Activated CD4-positive, CD25-positive, alpha-beta regulatory T cell treated with anti-CD3 and anti-CD28 coated beads, Interleukin-2, amount 50 U/mL, for 72 hours (primary cell): ENCODE measurements around the gene RFTN1.
"Not testable (repeated sequence)": the region's sequence is repeated elsewhere in the genome, so short reads cannot be mapped to it uniquely, and the experiment has no call there.

Source experiments
- DNase-seq: peaks from one replicate; pipeline ENCODE4 v3.0.0; 2021

Gene RFTN1

GRCh38 chr3:16506884-16507577 lies 6.5 kb downstream of the RFTN1 start:
- no peak for DNase-seq

DNA sequence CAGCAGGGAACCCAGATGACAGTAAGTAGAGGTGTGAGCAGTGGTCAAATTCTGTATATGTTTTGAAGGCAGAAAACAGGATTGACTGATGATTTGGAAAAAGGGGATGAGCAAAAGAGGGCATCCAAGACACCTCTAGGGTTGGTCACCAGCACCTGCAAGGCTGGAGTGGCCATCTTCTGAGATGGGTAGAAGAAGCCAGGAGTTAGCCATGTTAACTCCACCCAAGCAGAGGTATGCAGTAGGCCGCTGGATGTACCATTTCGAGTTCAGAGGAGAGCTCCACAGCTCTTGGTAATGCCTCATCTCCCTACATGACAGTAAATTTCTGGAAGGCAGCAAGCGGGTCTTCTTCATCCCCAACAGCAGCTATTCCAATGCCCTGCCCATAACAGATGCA lies 7.0 kb downstream of the RFTN1 start:
- DNase-seq, result no peak

DNA sequence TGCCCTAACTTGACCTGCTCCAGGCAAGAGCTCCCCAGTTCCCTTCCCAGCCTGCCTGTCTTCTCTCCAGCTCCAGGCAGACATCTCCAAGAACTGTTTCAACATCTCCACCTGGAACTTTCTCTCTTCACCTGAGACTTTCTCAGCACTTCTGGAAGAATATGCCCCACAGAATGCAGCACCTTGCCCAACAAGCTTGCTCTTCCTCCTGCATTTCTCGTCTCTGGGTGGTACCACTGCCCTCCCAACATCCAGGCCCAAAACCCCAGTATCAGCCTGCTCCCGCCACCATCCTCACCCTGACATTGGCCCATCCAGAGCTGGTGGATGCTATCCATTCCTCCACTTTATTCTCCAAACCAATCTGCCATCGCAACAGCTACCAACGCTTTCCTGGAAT lies 8.8 kb downstream of the RFTN1 start:
- DNase-seq, result no peak

DNA sequence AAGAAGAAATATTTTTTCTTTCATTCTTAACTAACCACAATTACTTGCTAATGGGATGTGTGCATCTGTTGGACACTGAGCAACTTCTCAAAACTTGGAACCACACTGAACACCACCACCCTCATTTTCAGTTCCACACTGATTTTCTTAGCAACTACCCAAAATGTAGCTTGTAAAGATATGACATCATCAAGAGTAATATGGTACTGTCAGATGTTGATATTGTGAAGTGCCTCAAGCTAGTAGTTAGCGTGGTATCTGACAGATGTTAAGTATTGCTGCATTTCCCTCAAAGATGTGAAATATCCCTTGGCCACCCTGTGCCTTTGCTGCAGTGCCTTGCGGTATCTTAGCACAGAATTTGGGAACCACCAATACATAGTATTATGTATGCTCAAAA lies 9.3 kb downstream of the RFTN1 start:
- no peak for DNase-seq

GRCh38 chr3:16503191-16503776 lies 10.2 kb downstream of the RFTN1 start:
- DNase-seq, result no peak

DNA sequence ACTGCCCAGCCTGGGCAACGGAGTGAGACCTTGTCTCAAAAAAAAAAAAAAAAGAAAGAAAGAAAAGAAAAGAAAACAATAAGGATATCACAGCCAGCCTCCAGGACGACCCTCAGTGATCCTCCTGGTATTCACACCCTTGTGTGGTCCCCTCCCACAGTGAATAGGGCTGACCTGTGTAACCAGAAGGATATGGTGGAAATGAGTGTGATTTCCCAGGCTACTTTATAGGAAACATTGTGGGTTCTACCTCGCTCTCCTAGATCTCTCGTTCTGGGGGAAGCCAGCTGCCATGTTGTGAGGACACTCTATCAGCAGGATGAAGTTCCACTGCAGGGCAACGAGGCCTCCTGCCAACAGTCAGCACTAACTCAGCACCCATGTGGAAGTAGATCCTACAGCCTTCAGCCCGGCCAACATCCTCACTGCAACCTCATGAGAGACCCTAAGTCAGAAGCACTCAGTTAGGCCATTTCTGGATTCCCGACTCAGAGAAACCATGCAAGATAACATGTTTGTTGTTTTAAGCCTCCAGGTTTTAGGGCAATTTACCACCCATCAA lies 11.1 kb downstream of the RFTN1 start:
- no peak for DNase-seq

- DNase-seq, result no peak
Observed at GRCh38 chr3:16501376-16501775, 12.1 kb downstream of the RFTN1 start.

GRCh38 chr3:16500911-16501310 lies 12.6 kb downstream of the RFTN1 start:
- DNase-seq, result no peak

DNA sequence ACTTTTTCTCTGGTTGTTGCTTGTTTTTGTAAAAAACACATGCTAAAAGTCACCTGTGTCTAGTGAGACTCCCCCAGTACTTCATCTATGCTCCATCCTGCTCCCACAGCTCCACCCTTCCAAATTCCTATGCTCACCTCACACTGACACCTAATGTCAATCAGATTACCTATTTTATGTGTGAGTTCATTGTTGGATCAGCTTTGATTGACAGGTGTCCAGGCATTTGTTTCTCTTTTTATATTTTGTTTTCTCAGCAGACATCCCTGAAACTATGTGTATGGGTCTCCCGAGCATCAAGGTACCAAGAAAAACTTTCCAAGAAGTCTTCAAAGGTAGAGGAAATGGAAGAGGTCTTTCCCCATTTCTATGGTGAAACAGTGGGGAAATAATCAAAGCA lies 13.4 kb downstream of the RFTN1 start:
- no peak for DNase-seq

DNA sequence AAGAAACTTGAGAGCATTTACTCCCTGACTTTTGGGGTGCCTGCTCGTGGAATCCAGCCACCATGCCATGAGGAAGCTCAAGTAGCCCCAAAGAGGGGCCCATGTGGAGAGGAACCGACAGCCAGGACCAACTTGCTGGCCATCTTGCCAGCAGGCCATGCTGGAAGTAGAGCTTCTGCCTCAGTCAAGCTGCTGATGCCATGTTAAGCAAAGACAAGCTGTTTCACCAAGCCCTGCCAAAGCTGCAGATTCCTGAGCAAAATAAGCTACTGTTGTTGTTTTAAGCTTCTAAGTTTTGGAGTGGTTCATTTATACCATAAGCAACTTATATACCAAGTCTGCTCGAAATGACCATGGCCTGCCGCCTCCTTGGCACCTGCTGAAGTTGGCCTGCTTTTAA lies 14.1 kb downstream of the RFTN1 start:
- no peak for DNase-seq

DNA sequence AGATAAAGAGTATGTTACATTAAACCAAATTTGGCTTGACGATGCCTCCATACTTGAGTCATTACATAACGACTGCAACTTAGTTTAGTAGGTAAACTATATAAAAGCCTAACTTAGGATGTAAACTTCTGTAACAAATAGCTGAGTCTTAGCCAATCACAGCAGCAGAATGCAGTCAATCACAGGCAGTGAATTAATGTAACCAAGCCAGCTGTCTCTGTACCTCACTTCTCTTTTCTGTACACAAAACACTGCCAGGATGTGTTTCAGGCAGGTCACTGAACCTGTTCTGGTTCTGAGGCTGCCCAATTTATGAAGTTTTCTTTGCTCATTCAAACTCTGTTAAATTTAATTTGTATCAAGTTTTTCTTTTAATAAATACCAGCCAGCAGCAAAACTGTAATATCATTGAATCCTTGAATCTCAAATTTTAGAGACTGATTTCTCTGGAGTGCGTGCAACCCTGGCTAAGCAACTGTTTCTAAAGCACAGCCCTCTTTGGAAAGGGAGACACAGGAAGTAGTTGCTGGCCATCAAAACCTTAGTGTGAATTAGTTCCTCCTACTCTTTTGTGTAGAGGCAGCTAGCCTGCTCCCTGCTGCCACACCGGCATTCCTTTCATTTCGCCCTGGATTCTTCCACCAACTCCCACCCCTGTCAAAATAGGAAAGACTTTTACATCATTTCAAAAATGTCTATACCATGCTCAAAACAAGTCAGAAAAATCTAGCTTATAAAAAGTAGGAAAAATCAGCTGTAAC lies 15.2 kb downstream of the RFTN1 start:
- no peak for DNase-seq

DNA sequence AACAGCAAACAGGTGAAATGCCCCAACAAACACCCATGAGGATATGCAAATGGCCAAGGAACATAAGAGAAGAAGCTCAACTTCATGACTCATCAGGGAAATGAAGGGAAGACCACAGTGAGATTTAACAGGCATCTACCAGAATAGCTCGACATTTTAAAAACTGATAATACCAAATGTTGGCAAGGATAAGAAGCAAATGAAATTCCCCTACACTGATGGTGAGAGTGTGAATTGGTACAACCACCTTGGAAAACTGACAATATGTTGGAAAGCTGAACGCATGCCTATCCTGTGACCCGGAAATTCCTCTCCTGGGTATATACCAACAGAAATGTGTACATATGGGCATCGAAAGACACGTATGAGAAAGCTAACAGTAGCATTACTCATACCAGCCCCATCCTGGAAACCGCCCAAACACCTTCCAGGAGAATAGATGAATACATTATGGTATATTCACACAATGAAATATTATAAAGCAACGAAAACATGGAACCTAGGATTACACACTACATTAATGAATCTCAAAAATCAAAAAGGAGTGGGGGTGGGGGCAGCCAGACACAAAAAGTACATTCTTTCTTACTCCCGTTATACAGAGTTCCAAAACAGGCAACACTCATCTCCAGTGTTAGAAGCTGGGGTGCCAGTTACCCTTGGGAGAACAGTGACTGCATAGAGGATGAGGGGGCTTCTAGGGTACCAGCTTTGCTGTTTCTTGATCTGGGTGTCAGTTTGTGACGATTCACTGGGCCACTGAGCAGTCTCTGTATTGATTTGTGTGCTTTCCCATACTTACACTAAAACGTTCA lies 16.9 kb downstream of the RFTN1 start:
- no peak for DNase-seq

DNA sequence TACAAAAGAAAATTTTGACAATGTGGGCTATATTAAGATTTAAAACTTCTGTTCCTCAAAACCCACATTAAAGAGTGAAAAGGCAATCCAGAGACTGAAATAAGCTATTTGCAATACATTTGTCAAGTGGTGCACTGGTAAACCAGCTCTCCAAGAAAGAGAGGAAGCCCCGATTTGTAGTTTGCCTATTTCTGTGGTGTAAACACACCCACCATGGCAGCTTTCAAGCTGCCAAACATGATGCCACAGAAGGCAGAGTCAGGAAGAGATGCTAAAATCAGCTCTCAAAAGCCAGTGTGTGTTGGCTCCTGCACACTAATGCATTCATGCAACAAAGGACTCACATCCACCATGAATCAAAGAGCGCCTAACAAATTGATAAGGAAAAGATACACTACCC lies 17.5 kb downstream of the RFTN1 start:
- DNase-seq, result no peak

GRCh38 chr3:16494814-16495431 lies 18.6 kb downstream of the RFTN1 start:
- no peak for DNase-seq

- DNase-seq, result no peak
Observed at GRCh38 chr3:16494094-16494493, 19.4 kb downstream of the RFTN1 start.

- no peak for DNase-seq
Observed at GRCh38 chr3:16490062-16490619, 23.4 kb downstream of the RFTN1 start.

- DNase-seq, result not testable (repeated sequence)
Observed at GRCh38 chr3:16489326-16490061, 24.0 kb downstream of the RFTN1 start.

- DNase-seq, result no peak
Observed at GRCh38 chr3:16488637-16489036, 24.9 kb downstream of the RFTN1 start.

DNA sequence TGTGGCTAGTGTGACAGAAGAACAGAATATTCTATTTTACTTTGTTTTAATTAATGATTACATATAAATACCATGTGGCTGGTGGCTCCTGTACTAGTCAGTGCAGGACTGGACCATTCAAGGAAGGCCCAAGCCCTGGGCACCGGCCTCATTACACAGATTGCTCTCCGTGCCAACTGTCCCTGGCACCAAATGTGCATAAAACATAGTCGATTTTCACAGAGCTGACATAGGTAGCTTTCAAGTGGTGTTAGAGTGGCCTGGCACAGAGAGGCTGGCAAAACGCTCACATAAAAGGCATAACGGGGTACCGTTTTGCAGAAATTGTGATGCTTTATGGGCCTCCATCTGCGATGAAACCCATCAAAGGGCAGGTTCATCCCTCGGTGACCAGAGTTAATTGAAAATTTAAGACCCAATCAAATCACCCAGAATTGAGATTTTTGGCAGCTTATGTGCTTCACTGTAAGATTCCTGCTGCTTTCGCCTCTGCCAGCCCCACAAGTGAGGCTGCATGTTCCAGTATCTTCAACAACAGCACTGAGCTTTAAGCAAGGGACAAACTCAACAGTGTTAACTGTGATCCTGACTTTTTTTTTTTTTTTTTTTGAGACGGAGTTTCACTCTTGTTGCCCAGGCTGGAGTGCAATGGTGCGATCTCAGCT lies 25.9 kb downstream of the RFTN1 start:
- no peak for DNase-seq

- no peak for DNase-seq
Observed at GRCh38 chr3:16486951-16487480, 26.5 kb downstream of the RFTN1 start.

DNA sequence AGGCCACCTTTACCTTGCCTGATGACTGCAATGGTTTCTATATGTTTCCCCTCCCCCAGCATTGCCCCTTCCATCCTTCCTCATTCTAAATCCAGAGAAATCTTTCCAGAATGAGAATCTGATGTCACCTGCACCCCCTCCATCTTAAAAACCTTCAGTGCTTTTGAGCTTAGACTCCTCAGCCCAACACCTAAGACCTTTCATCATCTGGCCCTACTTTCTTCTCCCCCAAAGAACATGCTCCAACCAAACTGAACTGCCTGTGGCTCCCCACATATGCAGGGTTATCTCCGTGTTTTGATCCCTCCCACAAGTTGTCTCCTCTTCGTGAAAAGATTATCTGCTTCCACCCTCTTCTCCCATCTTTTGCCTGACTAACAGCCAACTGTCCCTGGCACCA lies 27.3 kb downstream of the RFTN1 start:
- no peak for DNase-seq
